DMS114 treated with DMSO at 0.1 percent for 48 hours (cell line): ENCODE measurements around the gene CEPT1.

Experiments used
- DNase-seq: peaks from one replicate; lab custom pipeline; 2025; ENCODE audit not compliant: unreplicated experiment; lab: John Stamatoyannopoulos, UW

CEPT1 gene

DNA sequence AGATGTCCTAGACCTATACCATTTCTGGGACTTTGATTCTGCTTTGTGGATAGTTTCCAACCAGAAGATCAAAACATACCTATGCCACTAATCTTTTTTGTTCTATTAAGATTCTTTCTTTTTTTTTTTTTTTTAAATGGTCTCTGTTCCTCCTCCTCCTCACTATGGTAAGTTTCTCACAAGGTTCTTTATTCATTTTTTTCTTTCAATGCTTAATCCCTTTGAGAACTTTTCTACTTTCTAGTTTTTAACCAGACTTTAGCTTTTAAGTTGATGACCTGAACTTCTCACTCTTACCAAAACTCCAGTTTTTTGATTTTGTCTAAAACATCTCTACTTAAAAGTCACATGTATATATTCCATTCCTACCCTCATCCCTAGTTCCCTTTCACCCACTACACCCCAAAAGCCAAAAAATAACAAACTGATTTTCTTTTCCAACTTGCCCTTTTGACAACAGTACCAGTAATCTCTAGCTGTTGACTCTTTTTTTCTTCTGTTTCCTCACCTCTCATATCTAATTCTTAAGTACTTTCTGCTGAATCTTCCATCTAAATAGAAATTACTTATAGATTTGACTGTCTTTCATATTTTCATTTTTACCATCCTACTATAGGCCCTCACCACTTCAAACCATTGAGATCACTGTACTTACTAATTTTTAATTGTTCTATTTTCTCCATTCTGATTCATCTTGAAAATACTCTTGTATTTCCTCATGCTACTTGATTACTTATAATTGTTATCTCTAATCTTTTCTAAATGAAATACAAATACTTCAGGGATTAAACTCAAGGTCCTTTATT, 6.1 kb downstream of the CEPT1 start:
- no peak for DNase-seq

DNA sequence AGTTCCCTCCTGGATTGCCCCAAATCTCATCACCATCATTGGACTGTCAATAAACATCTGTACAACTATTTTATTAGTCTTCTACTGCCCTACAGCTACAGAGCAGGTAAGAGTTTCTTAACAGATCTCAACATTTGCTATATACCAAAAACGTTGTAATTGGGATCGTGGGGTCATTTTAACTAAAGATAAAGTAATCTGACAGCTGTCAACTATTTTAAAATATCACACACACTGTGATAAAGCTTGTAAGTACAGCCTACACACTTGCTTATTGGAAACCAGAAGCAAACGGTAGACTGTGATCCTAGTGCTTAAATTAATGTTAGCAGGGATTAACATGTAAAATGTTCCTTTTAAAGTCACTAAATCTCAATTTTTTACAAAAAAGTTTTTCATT, 7.9 kb downstream of the CEPT1 start:
- DNase-seq = no peak

DNA sequence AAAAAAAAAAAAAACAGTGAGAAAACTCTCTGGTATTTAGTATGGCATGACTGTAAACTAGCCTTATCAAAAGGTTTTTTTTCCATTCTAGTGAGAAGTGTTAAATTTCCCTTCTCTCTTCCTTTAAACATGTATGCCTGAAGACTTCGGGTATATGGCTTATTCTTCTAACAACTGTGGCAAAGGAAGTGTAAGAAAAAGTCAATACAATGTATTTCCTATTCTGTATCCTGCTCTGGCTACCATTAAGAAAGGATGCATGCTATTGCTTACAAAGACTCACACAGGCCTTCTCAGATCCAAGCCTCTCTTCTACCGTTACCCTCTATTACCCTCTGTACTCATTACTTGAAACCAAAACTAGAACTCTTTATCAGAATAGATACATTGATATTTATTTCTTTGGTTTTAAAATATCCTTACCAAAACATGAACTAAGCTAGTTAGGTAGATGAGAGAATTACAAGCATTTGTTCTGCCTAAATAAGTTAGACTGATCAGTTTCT, 8.4 kb downstream of the CEPT1 start:
- DNase-seq = no peak

DNA sequence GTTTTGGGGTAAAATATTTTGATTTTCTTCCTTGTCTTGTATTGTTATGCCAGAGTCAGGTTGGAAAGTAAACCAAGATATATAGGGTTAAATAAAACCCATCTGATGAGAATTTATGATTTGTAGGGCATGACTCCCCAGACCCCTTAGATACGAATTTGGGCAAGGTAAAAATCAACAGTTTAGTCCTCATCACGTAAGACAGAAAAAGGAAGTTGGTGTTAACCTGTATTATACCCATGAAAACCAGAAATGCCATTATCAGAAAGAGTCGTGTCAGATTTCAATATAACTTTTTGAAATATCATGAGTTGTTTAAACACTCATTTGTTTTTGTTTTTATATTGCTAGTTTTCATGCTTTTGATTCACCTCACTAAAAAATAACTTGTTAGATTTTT, 11.8 kb downstream of the CEPT1 start:
- no peak for DNase-seq

DNA sequence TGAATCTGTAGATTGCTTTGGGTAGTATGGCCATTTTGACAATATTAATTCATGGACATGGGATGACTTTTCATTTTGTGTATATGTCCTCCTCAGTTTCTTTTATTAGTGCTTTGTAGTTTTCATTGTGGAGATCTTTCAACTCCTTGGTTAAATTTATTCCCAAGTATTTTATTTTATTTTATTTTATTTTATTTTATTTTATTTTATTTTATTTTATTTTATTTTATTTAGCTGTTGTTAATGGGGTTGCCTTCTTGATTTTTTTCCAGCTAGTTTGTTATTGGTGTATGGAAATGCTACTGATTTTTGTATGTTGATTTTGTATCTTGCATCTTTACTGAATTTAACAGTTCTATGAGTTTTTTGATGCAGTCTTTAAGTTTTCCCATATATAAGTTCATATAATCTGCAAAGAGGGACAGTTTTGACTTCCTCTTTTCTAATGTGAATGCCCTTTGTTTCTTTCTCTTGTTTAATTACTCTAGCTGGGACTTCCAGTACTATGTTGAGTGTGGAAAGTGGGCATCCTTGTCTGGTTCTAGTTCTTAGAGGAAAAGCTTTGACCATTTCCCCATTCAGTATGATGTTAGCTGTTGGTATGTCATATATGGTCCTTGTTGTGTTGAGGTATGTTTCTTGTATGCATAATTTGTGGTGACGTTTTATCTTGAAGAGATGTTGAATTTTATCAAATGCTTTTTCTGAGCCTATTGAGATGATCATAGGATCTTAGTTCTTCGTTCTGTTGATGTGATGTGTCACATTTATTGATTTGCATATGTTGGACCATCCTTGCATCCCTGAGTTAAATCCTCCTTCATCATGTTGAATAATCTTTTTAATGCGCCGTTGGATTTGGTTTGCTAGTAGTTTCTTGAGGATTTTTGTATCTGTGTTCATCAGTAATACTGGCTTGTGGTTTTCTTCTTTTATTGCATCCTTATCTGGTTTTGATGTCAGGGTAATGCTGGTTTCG, 14.3 kb downstream of the CEPT1 start:
- no peak for DNase-seq

DNA sequence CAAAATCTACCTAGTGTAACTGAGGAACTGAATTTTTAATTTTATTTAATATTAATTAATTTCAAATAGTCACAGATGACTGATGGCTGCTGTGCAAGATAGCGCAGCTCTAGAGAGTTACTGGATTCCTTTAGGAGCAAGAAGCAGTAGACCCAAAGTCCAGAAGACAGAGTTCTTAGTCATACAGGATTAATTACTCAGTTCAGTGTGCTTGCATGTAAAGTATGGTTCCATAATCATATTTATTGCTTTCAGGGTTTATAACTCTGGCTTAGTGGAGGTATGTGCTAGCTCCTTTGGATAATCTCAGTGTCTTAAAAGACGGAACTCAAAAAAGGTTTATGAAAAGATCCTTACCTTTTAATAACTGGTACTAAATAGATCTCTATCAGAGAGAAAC, 17.4 kb downstream of the CEPT1 start:
- DNase-seq = no peak

DNA sequence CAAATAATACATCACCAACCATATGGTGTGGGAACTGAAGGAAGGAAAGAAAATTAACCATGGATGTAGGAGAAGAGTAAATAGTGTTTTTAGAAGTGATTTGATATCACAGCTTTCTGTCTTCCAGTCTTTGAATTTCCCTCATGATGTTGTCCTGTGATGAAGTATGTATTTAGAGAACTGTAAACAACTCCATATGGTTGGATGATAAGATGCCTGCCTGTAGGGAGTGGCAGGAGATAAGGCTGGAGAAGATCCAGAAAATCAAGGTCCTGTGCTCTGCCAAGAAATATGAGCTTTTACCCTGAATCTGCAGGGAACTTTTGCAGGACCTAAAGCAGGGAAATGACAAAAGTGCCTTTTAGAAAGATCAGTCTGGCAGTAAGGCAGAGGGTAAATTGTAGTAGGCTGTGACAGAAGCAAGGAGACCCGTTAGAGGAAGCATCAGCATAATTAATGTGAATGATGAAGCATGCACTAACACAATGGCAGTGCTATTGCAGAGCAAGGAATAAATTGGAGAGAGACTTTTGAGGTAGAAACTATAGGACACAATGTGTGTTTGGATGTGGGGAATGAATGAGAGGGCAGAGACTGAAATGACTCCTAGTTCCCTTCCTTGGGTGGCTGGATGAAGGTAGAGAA, 21.9 kb downstream of the CEPT1 start:
- DNase-seq = no peak

- DNase-seq = no peak
Observed at GRCh38 chr1:111162488-111162880, 22.5 kb downstream of the CEPT1 start.

GRCh38 chr1:111163363-111163762, 23.3 kb downstream of the CEPT1 start:
- DNase-seq = no peak

GRCh38 chr1:111164151-111164550, 24.1 kb downstream of the CEPT1 start:
- DNase-seq = no peak

GRCh38 chr1:111172463-111172862, 32.4 kb downstream of the CEPT1 start:
- no peak for DNase-seq

GRCh38 chr1:111174070-111174469, 34.0 kb downstream of the CEPT1 start:
- DNase-seq = no peak

DNA sequence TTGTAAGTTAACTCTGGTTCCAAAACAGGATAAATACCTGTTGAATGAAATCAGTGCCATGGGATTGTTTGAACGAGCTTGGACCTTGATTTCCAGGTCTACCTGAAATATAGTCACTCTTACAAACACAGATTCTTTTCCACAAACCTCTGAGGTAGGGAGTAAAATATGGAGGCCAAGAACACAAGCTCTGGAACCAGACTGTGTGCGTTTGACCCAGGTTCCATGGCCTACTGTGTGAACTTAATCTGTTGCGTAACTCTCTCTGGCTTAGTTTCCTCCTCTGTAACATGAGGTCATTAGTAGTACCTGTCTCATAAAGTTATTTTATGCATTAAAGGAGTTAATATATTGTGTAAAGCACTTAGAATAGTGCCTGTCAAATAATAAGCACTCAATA, 35.3 kb downstream of the CEPT1 start:
- no peak for DNase-seq

- DNase-seq = no peak
Observed at GRCh38 chr1:111176678-111177077, 36.7 kb downstream of the CEPT1 start.

DNA sequence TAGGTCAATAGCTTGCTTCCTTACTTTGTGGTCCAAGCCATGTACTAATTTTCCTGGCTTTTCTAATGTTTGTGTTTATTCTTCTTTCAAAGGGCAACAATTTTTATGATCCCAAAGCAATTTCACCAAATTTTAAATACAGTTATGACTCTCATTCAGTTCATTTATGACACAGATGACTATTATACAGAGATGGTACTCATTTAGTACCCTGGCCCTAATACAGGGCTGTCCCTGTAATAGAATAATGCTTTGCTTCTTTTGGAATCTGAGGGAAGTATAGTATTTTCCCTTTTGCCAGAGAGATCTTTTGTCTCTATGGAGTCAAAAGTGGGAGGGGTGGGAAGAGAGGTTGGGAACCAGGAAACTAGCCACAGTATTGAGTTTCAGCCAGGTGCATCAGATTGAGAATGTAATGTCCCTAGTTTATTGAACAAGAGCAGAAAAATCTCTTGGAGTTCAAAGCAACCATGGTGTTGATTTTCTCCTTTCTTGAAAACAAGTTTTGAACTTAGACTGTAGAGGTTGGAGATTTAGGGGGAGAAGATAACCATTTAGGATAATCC, 40.0 kb downstream of the CEPT1 start:
- DNase-seq = no peak

- DNase-seq = no peak
Observed at GRCh38 chr1:111182052-111182451, 42.0 kb downstream of the CEPT1 start.

- DNase-seq = no peak
Observed at GRCh38 chr1:111183308-111184069, 43.5 kb downstream of the CEPT1 start.

DNA sequence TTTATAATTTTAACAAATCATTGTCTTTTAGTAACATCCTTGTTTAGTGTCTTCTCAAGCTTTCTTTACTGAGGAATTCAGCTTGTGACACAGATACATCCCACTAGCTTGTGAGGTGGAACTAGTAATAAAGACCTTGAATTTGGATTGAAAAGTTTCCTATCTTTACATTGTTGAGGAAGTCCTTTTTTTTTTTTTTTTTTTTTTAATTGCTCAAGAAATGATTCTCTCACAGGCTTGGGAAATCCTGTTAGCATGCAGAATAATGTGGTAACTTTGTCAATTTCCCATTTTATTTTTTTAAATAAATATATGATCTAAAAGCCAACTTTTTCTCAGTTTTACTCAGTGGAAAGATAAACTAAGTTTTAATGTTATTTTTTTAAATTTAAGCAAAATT, 44.6 kb downstream of the CEPT1 start:
- DNase-seq = no peak

DNA sequence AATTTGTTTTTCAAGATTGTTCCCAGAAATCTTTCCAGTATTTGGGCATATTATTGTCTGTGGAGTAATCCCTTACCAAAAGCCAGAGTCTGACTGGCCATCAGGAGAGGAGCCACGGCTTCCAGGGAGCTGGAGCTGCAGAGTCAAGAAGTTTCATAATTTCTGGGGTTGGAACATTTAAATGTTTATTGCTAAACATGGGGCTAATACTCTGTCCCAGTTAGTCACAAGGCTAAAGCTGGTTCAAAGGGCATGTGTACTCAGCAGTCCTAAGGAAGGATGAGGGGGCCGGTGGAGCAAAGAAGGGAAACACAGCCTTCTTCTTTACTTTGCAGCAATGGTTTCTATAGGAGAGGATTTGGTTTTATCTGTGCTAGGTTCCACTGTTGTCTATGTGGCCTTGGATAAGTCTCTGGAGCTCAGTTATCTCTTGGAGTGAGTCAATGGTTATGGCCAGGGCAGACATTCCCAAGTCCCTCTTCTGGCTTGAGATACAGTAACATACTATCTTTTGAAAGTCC, 51.0 kb downstream of the CEPT1 start:
- DNase-seq = no peak

GRCh38 chr1:111191496-111191895, 51.5 kb downstream of the CEPT1 start:
- no peak for DNase-seq
